Esophagus muscularis mucosa (tissue), 4 donors: ENCODE measurements around the gene TRAF3.

Source experiments
- CTCF ChIP-seq, 3 experiments: fragments of 200-600 bp in 2 of 3; fragments of 450-650 bp in 1 of 3; sonication (generic) in 2 of 3; IDR thresholded peaks; one replicate each; pipeline ENCODE4 v1.5.1; 2017 to 2019; ENCODE audit warnings: antibody characterized with exemption in 3 of 3, mild to moderate bottlenecking in 2 of 3, moderate library complexity in 1 of 3
- EP300 ChIP-seq: sonication (generic); formaldehyde crosslinking; IDR thresholded peaks from one replicate; pipeline ENCODE4 v1.6.1; 2017; ENCODE audit warnings: antibody characterized with exemption
- POLR2A ChIP-seq: fragments of 450-650 bp; IDR thresholded peaks from one replicate; pipeline ENCODE4 v1.6.1; 2017; ENCODE audit warnings: antibody characterized with exemption, moderate library complexity, mild to moderate bottlenecking, low read depth
- POLR2AphosphoS5 ChIP-seq, 2 donors: sonication (generic); formaldehyde crosslinking; IDR thresholded peaks; one replicate each; pipeline ENCODE4 v1.6.1; 2017; ENCODE audit warnings: antibody characterized with exemption in 2 of 2

GRCh38 chr14:102821252-102821651, 44.0 kb downstream of the TRAF3 start:
- TF ChIP-seq CTCF (IDR thresholded peaks at IDR 0.05) (no peak), POLR2AphosphoS5 (IDR thresholded peaks at IDR 0.05) (no peak), POLR2A (no peak), EP300 (no peak)
